Activated CD4-positive, alpha-beta memory T cell treated with anti-CD3 and anti-CD28 coated beads, Interleukin-2, amount 10 ng/mL, durations not matched to agents 7 days and 5 days (primary cell): ENCODE data around the gene MPO. TPM values are rescaled to one million over a fixed set of nuclear protein-coding genes. Genes with fewer than 3 reads are reported as not detected.

Experiments
- CTCF ChIA-PET: fragments of 350-600 bp; sonication (Branson Sonifier 250); formaldehyde crosslinking; loops from one replicate; lab custom pipeline; 2021; ENCODE audit warnings: antibody characterized with exemption, inconsistent platforms; lab: Charles Lee
- POLR2A ChIA-PET: fragments of 350-600 bp; sonication (Branson Sonifier 250); formaldehyde crosslinking; loops from one replicate; lab custom pipeline; 2021; ENCODE audit warnings: antibody characterized with exemption; lab: Charles Lee
- DNase-seq: peaks from one replicate; pipeline ENCODE4 v3.0.0-alpha.2; 2020
- H3K27ac Mint-ChIP-seq: one replicate; pipeline ENCODE4 v1.8.0; 2021; ENCODE audit warnings: mild to moderate bottlenecking, mixed read lengths
- H3K27me3 Mint-ChIP-seq: one replicate; pipeline ENCODE4 v1.8.0; 2021; ENCODE audit warnings: mixed read lengths
- H3K36me3 Mint-ChIP-seq: one replicate; pipeline ENCODE4 v1.8.0; 2021; ENCODE audit warnings: low read depth, mixed read lengths
- H3K4me1 Mint-ChIP-seq: one replicate; pipeline ENCODE4 v1.8.0; 2021; ENCODE audit warnings: mixed read lengths
- H3K4me3 Mint-ChIP-seq: one replicate; pipeline ENCODE4 v1.8.0; 2021; ENCODE audit warnings: mild to moderate bottlenecking, mixed read lengths
- H3K9me3 Mint-ChIP-seq: one replicate; pipeline ENCODE4 v1.8.0; 2021; ENCODE audit warnings: mixed read lengths
- total RNA-seq, 2 experiments: library from RNA; stranded (reverse); gene quantifications; one replicate each; pipeline ENCODE4 v1.2.3, GENCODE V29; 2021

The MPO gene
- total RNA-seq, 2 experiments from 2014 or later = 0.08 to 0.38 TPM

DNA sequence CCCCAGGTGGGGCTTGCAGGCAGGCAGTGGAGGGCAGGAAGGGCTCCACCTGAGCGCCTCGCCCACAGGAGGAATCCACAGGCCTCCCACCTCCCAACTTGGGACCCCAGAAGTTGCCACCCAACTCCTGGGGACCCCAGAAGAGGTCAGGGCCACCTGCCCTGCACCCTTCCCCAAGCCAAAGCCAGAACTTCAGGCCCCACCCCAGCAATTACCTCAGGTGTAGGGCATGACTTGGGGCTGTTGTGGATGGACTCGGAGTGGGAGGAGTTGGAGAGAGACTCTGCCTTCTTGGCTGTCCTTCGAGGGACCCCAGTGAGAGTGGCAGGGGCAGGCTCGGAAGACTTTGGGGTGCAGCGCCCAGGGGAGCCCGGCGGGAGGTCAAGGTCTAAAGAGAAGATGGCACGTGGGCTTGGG, 37.3 kb upstream of the MPO start:
- H3K27ac Mint-ChIP-seq = peak overlapping the region; percentile 83
- no peak for DNase-seq
- no peaks in the 10 kb centered on the region for H3K9me3 Mint-ChIP-seq
- CTCF ChIA-PET = interaction anchor here (0.5 to 4.3 kb wide), 47 partner anchors 9 to 686 kb away, joined by 3 to 91 read pairs (median 5); partner anchors contain the start of genes HSF5, MKS1, RNF43 and SUPT4H1
- no peak overlapping the region for H3K4me3 Mint-ChIP-seq
- H3K36me3 Mint-ChIP-seq = peaks cover 37% of the 10 kb centered on the region
- H3K4me1 Mint-ChIP-seq = peaks cover 21% of the 10 kb centered on the region
- POLR2A ChIA-PET = interaction anchor here (0.8 to 22.3 kb wide), 12 partner anchors 7 to 313 kb away, joined by 3 to 1460 read pairs (median 13); partner anchors contain the start of genes RNF43, SUPT4H1 and TSPOAP1
- no peaks in the 10 kb centered on the region for H3K27me3 Mint-ChIP-seq

DNA sequence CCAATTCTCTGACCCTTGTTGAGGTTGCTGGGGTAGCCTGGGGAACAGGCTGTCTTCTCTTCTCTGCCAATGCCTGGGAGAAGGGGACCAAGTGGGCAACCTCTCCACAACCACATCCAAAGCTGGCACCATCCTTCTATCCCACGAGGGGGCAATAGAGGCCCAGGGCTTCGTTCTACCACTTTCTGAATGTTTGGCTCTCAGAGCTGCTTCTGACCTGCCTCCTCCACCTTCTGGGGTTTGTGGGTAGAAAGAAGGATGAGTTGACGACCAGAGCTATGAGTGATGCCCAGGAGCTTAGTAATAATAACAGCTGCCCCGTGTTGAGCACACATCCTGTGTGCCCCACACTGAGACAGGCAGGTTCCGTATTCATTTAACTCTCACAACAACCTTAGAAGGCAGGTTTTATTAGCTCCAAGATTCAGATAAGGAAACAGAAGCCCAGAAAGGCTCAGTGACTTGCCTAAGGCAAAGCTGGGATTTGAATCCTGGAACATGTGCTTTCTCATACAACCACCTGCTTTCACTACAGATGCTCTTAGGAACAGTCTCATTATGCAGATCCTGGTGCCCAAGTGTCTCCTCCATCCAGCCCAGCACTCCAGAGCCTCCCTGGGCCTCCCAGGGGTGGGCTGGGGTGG, 36.8 kb upstream of the MPO start:
- H3K27ac Mint-ChIP-seq = peak overlapping the region; percentile 83
- H3K4me3 Mint-ChIP-seq = no peak overlapping the region
- peak; percentile 78 for DNase-seq
- H3K4me1 Mint-ChIP-seq = peaks cover 21% of the 10 kb centered on the region
- no peaks in the 10 kb centered on the region for H3K27me3 Mint-ChIP-seq
- POLR2A ChIA-PET = interaction anchor here (0.6 to 22.3 kb wide), 16 partner anchors 7 to 314 kb away, joined by 3 to 1460 read pairs (median 4); partner anchors contain the start of genes RNF43, SUPT4H1 and TSPOAP1
- no peaks in the 10 kb centered on the region for H3K9me3 Mint-ChIP-seq
- CTCF ChIA-PET = interaction anchor here (0.5 to 4.3 kb wide), 49 partner anchors 9 to 687 kb away, joined by 3 to 91 read pairs (median 4); partner anchors contain the start of genes HSF5, MKS1, RNF43 and SUPT4H1
- peaks cover 40% of the 10 kb centered on the region for H3K36me3 Mint-ChIP-seq

- ChIA-PET CTCF (interaction anchor here (0.8 to 4.3 kb wide), 23 partner anchors 11 to 395 kb away, joined by 3 to 91 read pairs (median 9); partner anchors contain the start of genes HSF5, MKS1, RNF43 and SUPT4H1), POLR2A (interaction anchor here (1.0 to 22.3 kb wide), 11 partner anchors 8 to 315 kb away, joined by 3 to 1460 read pairs (median 13); partner anchors contain the start of genes HSF5, RNF43, SUPT4H1 and TSPOAP1)
- Mint-ChIP-seq H3K27me3 (no peaks in the 10 kb centered on the region), H3K4me1 (peaks cover 21% of the 10 kb centered on the region), H3K9me3 (no peaks in the 10 kb centered on the region), H3K36me3 (peaks cover 34% of the 10 kb centered on the region), H3K4me3 (no peak overlapping the region), H3K27ac (no peak overlapping the region)
- no peak for DNase-seq
Measured at GRCh38 chr17:58316260-58316960, 35.7 kb upstream of the MPO start.

DNA sequence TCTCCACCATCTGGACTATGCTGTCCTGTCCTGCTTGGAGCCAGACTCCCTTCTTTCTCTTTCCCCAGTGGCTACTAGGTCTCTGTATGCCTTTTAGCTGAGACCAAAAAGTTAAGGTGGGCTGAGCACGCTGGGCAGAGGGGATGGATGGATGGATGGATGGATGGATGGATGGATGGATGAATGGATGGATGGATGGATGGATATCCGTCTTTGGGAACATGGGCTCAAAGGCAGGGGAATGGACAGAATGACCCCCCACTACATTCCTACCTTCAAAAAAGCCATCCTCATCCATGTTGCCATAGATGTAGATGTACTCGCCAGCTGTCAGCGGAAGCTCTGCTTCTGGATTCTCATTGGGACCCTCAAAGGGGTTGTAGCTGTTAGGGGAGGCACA, 35.0 kb upstream of the MPO start:
- no peak for DNase-seq
- no peaks in the 10 kb centered on the region for H3K9me3 Mint-ChIP-seq
- peaks cover 21% of the 10 kb centered on the region for H3K4me1 Mint-ChIP-seq
- ChIA-PET POLR2A (interaction anchor here (1.4 to 22.3 kb wide), 4 partner anchors 9 to 172 kb away, joined by 3 to 1460 read pairs (median 232); partner anchors contain the start of genes HSF5, SUPT4H1 and TSPOAP1), CTCF (interaction anchor here (0.8 to 4.3 kb wide), 6 partner anchors 11 to 172 kb away, joined by 3 to 91 read pairs (median 10); partner anchors contain the start of genes HSF5, RNF43 and SUPT4H1)
- H3K36me3 Mint-ChIP-seq = peaks cover 31% of the 10 kb centered on the region
- H3K27ac Mint-ChIP-seq = no peak overlapping the region
- no peak overlapping the region for H3K4me3 Mint-ChIP-seq
- H3K27me3 Mint-ChIP-seq = no peaks in the 10 kb centered on the region

DNA sequence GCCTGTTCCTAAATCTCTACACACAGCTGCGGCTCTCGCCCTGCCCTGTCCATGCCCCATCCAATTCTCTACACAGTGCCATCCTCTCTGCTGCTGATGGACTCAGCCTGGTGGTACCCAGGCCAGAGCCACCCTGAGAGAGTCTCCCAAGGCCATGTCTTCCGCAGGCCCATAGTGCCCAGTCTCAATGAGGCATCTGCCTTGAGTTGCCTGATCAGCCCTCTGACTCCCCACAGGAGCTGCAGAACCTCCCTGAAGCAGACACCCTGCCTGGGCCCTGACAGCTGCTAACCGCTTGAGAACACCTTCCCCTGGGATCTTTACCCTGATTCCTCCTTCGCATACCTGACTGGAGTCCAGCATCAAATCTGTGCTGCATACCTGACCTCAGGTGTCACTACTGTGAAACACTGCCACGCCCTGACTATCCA, 34.6 kb upstream of the MPO start:
- Mint-ChIP-seq H3K27me3 (no peaks in the 10 kb centered on the region), H3K27ac (no peak overlapping the region), H3K36me3 (peaks cover 30% of the 10 kb centered on the region), H3K4me3 (no peak overlapping the region), H3K4me1 (peaks cover 21% of the 10 kb centered on the region), H3K9me3 (no peaks in the 10 kb centered on the region)
- DNase-seq = no peak
- POLR2A ChIA-PET = interaction anchor here (0.7 to 22.3 kb wide), 6 partner anchors 9 to 172 kb away, joined by 3 to 1460 read pairs (median 110); partner anchors contain the start of genes HSF5, SUPT4H1 and TSPOAP1
- CTCF ChIA-PET = interaction anchor here (0.8 to 4.3 kb wide), 6 partner anchors 10 to 131 kb away, joined by 3 to 91 read pairs (median 8); partner anchors contain the start of genes RNF43 and SUPT4H1

GRCh38 chr17:58314706-58315015, 33.9 kb upstream of the MPO start:
- CTCF ChIA-PET = interaction anchor here (1.1 to 4.3 kb wide), 6 partner anchors 10 to 173 kb away, joined by 3 to 91 read pairs (median 8); partner anchors contain the start of genes HSF5, RNF43 and SUPT4H1
- H3K4me1 Mint-ChIP-seq = peaks cover 19% of the 10 kb centered on the region
- no peak for DNase-seq

DNA sequence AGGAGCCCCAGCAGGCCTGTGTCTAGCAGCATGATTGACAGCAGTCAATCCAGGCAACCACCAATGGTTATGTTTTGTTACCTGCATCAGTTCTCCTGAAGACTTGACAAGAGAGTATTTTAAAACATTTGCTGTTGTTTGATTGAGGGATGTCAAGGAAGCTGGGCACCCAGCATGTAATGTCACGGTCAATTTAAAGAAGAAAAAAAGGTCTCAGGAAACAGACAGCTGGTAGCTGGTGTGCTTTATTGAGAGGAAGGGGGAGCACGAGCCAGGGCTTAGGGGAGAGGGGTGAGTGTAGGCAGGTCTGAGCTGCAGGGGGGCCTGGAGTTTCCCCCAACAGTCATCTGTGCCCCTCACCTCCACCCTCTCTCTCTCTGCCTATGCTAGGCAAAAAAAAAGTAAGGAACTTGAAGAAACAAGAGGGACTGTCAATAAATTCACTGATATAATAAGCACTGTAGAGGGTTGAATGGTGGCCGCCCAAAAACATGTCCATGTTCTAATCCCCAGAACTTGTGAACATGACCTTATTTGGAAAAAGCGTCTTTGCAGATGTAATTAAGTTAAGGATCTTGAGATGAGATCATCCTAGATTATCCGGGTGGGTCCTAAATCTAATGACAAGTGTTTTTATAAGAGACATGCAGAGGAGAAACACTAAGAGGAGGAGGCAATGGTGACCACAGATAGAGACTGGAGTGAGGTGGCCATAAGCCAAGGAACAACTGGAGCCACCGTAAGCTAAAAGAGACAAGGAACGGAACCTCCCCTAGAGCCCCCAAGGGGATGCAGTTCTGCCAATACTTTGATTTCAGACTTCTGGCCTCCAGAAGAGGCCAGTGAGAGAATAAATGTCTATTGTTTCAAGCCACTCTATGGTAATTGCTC, 33.3 kb upstream of the MPO start:
- ChIA-PET CTCF (interaction anchor here (1.0 to 4.3 kb wide), 7 partner anchors 9 to 174 kb away, joined by 3 to 91 read pairs (median 6); partner anchors contain the start of genes HSF5, RNF43 and SUPT4H1), POLR2A (interaction anchor here (0.7 to 22.3 kb wide), 6 partner anchors 9 to 99 kb away, joined by 3 to 1460 read pairs (median 110); partner anchors contain the start of genes SUPT4H1 and TSPOAP1)
- no peak for DNase-seq
- H3K27me3 Mint-ChIP-seq = no peaks in the 10 kb centered on the region
- H3K9me3 Mint-ChIP-seq = no peaks in the 10 kb centered on the region
- no peak overlapping the region for H3K4me3 Mint-ChIP-seq
- H3K4me1 Mint-ChIP-seq = peaks cover 16% of the 10 kb centered on the region
- H3K36me3 Mint-ChIP-seq = peaks cover 30% of the 10 kb centered on the region
- no peak overlapping the region for H3K27ac Mint-ChIP-seq

More at GRCh38 chr17:58314706-58315015, 33.9 kb upstream of the MPO start:
- H3K9me3 Mint-ChIP-seq = no peaks in the 10 kb centered on the region
- peaks cover 30% of the 10 kb centered on the region for H3K36me3 Mint-ChIP-seq
- POLR2A ChIA-PET = interaction anchor here (0.7 to 22.3 kb wide), 5 partner anchors 10 to 98 kb away, joined by 3 to 1460 read pairs (median 211); partner anchors contain the start of genes SUPT4H1 and TSPOAP1
- no peak overlapping the region for H3K4me3 Mint-ChIP-seq
- H3K27ac Mint-ChIP-seq = no peak overlapping the region
- no peaks in the 10 kb centered on the region for H3K27me3 Mint-ChIP-seq

- Mint-ChIP-seq H3K27me3 (no peaks in the 10 kb centered on the region), H3K4me1 (peaks cover 9% of the 10 kb centered on the region), H3K4me3 (no peak overlapping the region), H3K9me3 (no peaks in the 10 kb centered on the region), H3K36me3 (peaks cover 31% of the 10 kb centered on the region), H3K27ac (no peak overlapping the region)
- DNase-seq = no peak
- ChIA-PET CTCF (interaction anchor here (0.7 to 1.3 kb wide), 5 partner anchors 9 to 689 kb away, joined by 3 to 4 read pairs (median 3); partner anchors contain the start of gene RNF43), POLR2A (interaction anchor here (0.9 to 22.3 kb wide), 5 partner anchors 8 to 41 kb away, joined by 3 to 1460 read pairs (median 211); partner anchors contain the start of genes SUPT4H1 and TSPOAP1)
Measured at GRCh38 chr17:58312829-58313228, 32.1 kb upstream of the MPO start.

DNA sequence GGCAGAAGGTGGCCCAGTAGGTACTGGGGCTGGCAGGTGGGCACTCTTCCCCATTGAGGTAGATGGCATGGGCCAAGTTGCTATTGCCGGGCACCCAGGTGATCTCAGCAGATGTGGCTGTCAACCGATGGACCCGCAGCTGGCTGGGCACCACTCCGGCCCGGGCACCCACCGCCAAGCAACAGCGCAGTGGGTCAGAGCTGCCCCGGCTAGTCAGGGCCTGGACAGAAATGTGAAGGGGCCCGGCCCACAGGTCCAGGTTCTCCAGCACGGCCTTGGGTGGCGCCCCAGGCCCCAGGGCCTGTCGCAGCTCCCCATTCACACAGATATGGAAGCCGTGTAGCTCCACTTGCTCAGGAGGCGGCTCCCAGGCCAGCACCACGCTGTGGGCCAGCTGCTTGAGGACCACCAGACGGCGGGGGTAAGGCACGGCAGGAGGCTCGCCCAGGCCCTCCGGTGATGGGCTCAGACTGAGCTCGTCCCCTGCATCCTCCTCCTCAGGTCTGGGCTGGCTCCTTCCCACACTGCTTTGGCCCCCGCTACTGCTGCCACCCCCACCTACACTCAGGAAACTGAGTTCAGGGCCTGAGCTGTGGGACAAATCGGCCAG, 31.4 kb upstream of the MPO start:
- Mint-ChIP-seq H3K4me3 (no peak overlapping the region), H3K27ac (no peak overlapping the region), H3K4me1 (peaks cover 2% of the 10 kb centered on the region), H3K27me3 (no peaks in the 10 kb centered on the region), H3K9me3 (no peaks in the 10 kb centered on the region), H3K36me3 (peaks cover 30% of the 10 kb centered on the region)
- ChIA-PET CTCF (interaction anchor here (1.1 to 1.3 kb wide), 2 partner anchors 8 to 37 kb away, joined by 3 read pairs; no protein-coding TSS in a partner anchor), POLR2A (interaction anchor here (0.6 to 22.3 kb wide), 5 partner anchors 12 to 48 kb away, joined by 3 to 1460 read pairs (median 211); partner anchors contain the start of genes SUPT4H1 and TSPOAP1)
- no peak for DNase-seq

GRCh38 chr17:58311429-58311894, 30.7 kb upstream of the MPO start:
- ChIA-PET CTCF (no interaction called here), POLR2A (interaction anchor here (0.6 to 22.3 kb wide), 5 partner anchors 13 to 49 kb away, joined by 4 to 1460 read pairs (median 211); partner anchors contain the start of genes SUPT4H1 and TSPOAP1)
- no peak overlapping the region for H3K27ac Mint-ChIP-seq
- no peaks in the 10 kb centered on the region for H3K9me3 Mint-ChIP-seq
- no peak for DNase-seq
- H3K36me3 Mint-ChIP-seq = peaks cover 33% of the 10 kb centered on the region
- H3K27me3 Mint-ChIP-seq = no peaks in the 10 kb centered on the region
- H3K4me3 Mint-ChIP-seq = no peak overlapping the region
- H3K4me1 Mint-ChIP-seq = no peaks in the 10 kb centered on the region
